ENCODE results near the gene NRXN3. TPM values are rescaled to one million over a fixed set of nuclear protein-coding genes. Genes with fewer than 3 reads are reported as not detected.
A peak's percentile ranks its signal among the peaks of the same experiment; 100 is the strongest.

NRXN3 gene
- total and polyA plus RNA-seq, 2 experiments from 2014 or later: 0.08 to 0.11 TPM

GRCh38 chr14:78401866-78402265 lies 231.7 kb downstream of the NRXN3 start:
- no peak overlapping the region for H3K4me3 ChIP-seq
- H3K9ac ChIP-seq: no peak overlapping the region
- no peak overlapping the region for H3K27ac ChIP-seq
- H3K9me2 ChIP-seq (ENCODE audit: insufficient read depth): no peaks in the 10 kb centered on the region
- no peaks in the 10 kb centered on the region for H3K9me3 ChIP-seq (ENCODE audit: low read depth)
- no peaks in the 10 kb centered on the region for H3F3A ChIP-seq (ENCODE audit: insufficient read depth)
- H3K4me2 ChIP-seq (ENCODE audit: unreplicated experiment): no peak overlapping the region
- DNase-seq: peak; percentile 2
- no peaks in the 10 kb centered on the region for H4K20me1 ChIP-seq (ENCODE audit: insufficient read depth)
- no peaks in the 10 kb centered on the region for H3K27me3 ChIP-seq (replicated peaks; ENCODE audit: insufficient read depth)
- H2AFZ ChIP-seq: no peak overlapping the region
- no peaks in the 10 kb centered on the region for H3K79me2 ChIP-seq (ENCODE audit: insufficient read depth)
- no peaks in the 10 kb centered on the region for H3K36me3 ChIP-seq (ENCODE audit: low read depth)
- TF ChIP-seq EZH2 (IDR thresholded peaks at IDR 0.05; ENCODE audit: insufficient read depth, poor library complexity, severe bottlenecking): no peak
- TF ChIP-seq EZH2phosphoT487 (IDR thresholded peaks at IDR 0.05; ENCODE audit: insufficient read depth, low read depth): no peak
- in situ Hi-C loops (cut with MboI): no loop called here
- 7 to 19% methylated on average over 3 of the region's 3 CpGs for WGBS, 2 experiments (ENCODE audit: low coverage in 1 of 2, low lambda C conversion rate in 2 of 2, missing lambda C conversion rate in 2 of 2)
- no peaks in the 10 kb centered on the region for H3K4me1 ChIP-seq (ENCODE audit: insufficient read depth)

DNA sequence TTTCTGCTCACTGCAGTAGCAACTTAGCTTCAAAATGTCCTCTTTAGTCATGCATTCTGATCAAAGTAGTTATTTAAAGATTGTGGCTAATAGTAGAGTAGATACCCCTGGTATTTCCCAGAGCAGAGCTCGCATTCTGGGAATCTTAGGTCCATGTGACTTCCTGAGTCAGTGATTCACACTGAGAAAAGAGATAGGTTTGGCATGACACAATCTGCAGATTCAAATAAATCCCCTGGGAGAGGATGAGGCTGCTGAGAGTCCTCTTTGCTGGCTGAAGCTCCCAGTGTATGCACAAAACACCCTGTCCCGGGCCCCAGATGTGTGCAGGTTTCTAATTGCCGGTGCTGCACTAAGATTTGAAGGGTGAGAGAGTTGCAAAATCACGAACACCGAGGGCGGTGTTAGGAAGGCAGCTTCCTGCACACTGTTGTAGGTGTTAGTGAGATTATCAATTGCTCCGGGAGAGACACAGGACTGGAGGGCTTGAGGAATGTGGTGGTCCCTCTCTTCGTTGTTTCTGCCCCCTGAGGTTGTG lies 233.2 kb downstream of the NRXN3 start:
- Histone ChIP-seq H3K4me3 (no peak overlapping the region), H3K36me3 (ENCODE audit: low read depth) (no peaks in the 10 kb centered on the region), H3K9me3 (ENCODE audit: low read depth) (no peaks in the 10 kb centered on the region), H4K20me1 (ENCODE audit: insufficient read depth) (no peaks in the 10 kb centered on the region), H3K4me2 (ENCODE audit: unreplicated experiment) (no peak overlapping the region), H3K9me2 (ENCODE audit: insufficient read depth) (no peaks in the 10 kb centered on the region), H3K9ac (no peak overlapping the region), H3K27me3 (replicated peaks; ENCODE audit: insufficient read depth) (no peaks in the 10 kb centered on the region), H3F3A (ENCODE audit: insufficient read depth) (no peaks in the 10 kb centered on the region), H3K4me1 (ENCODE audit: insufficient read depth) (no peaks in the 10 kb centered on the region), H3K27ac (no peak overlapping the region), H3K79me2 (ENCODE audit: insufficient read depth) (no peaks in the 10 kb centered on the region), H2AFZ (no peak overlapping the region)
- in situ Hi-C loops (cut with MboI): no loop called here
- peak; percentile 50 for DNase-seq
- WGBS, 2 experiments (ENCODE audit: low coverage in 1 of 2, low lambda C conversion rate in 2 of 2, missing lambda C conversion rate in 2 of 2): 4 to 5% methylated on average over 8 of the region's 8 CpGs
- TF ChIP-seq EZH2 (IDR thresholded peaks at IDR 0.05; ENCODE audit: insufficient read depth, poor library complexity, severe bottlenecking): no peak
- TF ChIP-seq EZH2phosphoT487 (IDR thresholded peaks at IDR 0.05; ENCODE audit: insufficient read depth, low read depth): no peak

GRCh38 chr14:78405079-78405856 lies 235.1 kb downstream of the NRXN3 start:
- Histone ChIP-seq H3K27me3 (replicated peaks; ENCODE audit: insufficient read depth) (no peaks in the 10 kb centered on the region), H4K20me1 (ENCODE audit: insufficient read depth) (no peaks in the 10 kb centered on the region), H3K27ac (no peak overlapping the region), H3K4me3 (no peak overlapping the region), H3K9me3 (ENCODE audit: low read depth) (no peaks in the 10 kb centered on the region), H3K36me3 (ENCODE audit: low read depth) (no peaks in the 10 kb centered on the region), H3F3A (ENCODE audit: insufficient read depth) (no peaks in the 10 kb centered on the region), H3K9me2 (ENCODE audit: insufficient read depth) (no peaks in the 10 kb centered on the region), H2AFZ (no peak overlapping the region), H3K4me1 (ENCODE audit: insufficient read depth) (no peaks in the 10 kb centered on the region), H3K4me2 (ENCODE audit: unreplicated experiment) (no peak overlapping the region), H3K79me2 (ENCODE audit: insufficient read depth) (no peaks in the 10 kb centered on the region), H3K9ac (no peak overlapping the region)
- TF ChIP-seq EZH2phosphoT487 (IDR thresholded peaks at IDR 0.05; ENCODE audit: insufficient read depth, low read depth): no peak
- no peak for TF ChIP-seq EZH2 (IDR thresholded peaks at IDR 0.05; ENCODE audit: insufficient read depth, poor library complexity, severe bottlenecking)
- DNase-seq: no peak
- 15 to 22% methylated on average over 5 to 6 of the region's 6 CpGs for WGBS, 2 experiments (ENCODE audit: low coverage in 1 of 2, low lambda C conversion rate in 2 of 2, missing lambda C conversion rate in 2 of 2)
- in situ Hi-C loops (cut with MboI): no loop called here

DNA sequence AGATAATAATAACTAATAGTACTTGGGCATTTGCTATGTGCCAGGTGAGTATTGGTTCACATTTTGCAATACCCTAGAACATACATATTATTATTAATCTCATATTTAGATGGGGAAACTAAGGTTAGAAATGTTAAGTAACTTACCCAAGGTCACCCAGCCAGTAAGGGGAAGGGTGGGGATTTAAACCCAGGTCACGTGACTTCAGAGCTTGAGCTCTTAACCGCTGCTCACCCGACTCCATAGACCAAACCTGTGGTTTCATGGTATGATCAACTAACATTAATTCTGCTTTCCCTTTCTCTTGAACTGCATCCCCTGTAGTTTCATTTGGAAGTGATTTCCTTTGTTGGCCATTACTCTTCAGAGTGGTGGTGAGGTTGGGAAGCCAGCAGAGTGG lies 242.3 kb downstream of the NRXN3 start:
- no peak overlapping the region for H2AFZ ChIP-seq
- no peaks in the 10 kb centered on the region for H3K36me3 ChIP-seq (ENCODE audit: low read depth)
- no peaks in the 10 kb centered on the region for H3K9me3 ChIP-seq (ENCODE audit: low read depth)
- TF ChIP-seq EZH2phosphoT487 (IDR thresholded peaks at IDR 0.05; ENCODE audit: insufficient read depth, low read depth) (no peak), EZH2 (IDR thresholded peaks at IDR 0.05; ENCODE audit: insufficient read depth, poor library complexity, severe bottlenecking) (no peak)
- no peaks in the 10 kb centered on the region for H3K27me3 ChIP-seq (replicated peaks; ENCODE audit: insufficient read depth)
- in situ Hi-C loops (cut with MboI): no loop called here
- H3K9ac ChIP-seq: no peak overlapping the region
- no peak for DNase-seq
- no peaks in the 10 kb centered on the region for H3K9me2 ChIP-seq (ENCODE audit: insufficient read depth)
- H3K4me2 ChIP-seq (ENCODE audit: unreplicated experiment): no peak overlapping the region
- no peaks in the 10 kb centered on the region for H3F3A ChIP-seq (ENCODE audit: insufficient read depth)
- 37 to 57% methylated on average over 3 of the region's 3 CpGs for WGBS, 2 experiments (ENCODE audit: low coverage in 1 of 2, low lambda C conversion rate in 2 of 2, missing lambda C conversion rate in 2 of 2)
- H3K4me3 ChIP-seq: no peak overlapping the region
- no peaks in the 10 kb centered on the region for H3K4me1 ChIP-seq (ENCODE audit: insufficient read depth)
- no peaks in the 10 kb centered on the region for H3K79me2 ChIP-seq (ENCODE audit: insufficient read depth)
- no peak overlapping the region for H3K27ac ChIP-seq
- H4K20me1 ChIP-seq (ENCODE audit: insufficient read depth): no peaks in the 10 kb centered on the region
